NCI-H187 (cell line): ENCODE results near the gene FLRT3.

Source experiments
- DNase-seq, 2 experiments: peaks; one replicate each; lab custom pipeline; 2025; lab: John Stamatoyannopoulos, UW

The FLRT3 gene

GRCh38 chr20:14337400-14338171 is at the start of gene FLRT3:
Gene FLRT3 (minus strand): TSS chr20:14337612. CDS start chr20:14327506, 10,106 bp downstream.
- peak; percentile 15 to 28 for DNase-seq

- no peak for DNase-seq
Measured at GRCh38 chr20:14386726-14387125, 49.3 kb upstream of the FLRT3 start.

GRCh38 chr20:14385176-14385740 is 47.8 kb upstream of the FLRT3 start:
- no peak for DNase-seq

GRCh38 chr20:14384416-14385175 is 47.2 kb upstream of the FLRT3 start:
- no peak for DNase-seq

- DNase-seq = no peak
Measured at GRCh38 chr20:14383335-14383734, 45.9 kb upstream of the FLRT3 start.

GRCh38 chr20:14378326-14378725 is 40.9 kb upstream of the FLRT3 start:
- no peak for DNase-seq

- DNase-seq = no peak
Measured at GRCh38 chr20:14375416-14375985, 38.1 kb upstream of the FLRT3 start.

GRCh38 chr20:14374196-14374595 is 36.8 kb upstream of the FLRT3 start:
- no peak for DNase-seq

GRCh38 chr20:14361509-14362345 is 24.3 kb upstream of the FLRT3 start:
- no peak for DNase-seq

GRCh38 chr20:14360416-14360815 is 23.0 kb upstream of the FLRT3 start:
- no peak for DNase-seq

- DNase-seq = no peak
Measured at GRCh38 chr20:14355791-14356190, 18.4 kb upstream of the FLRT3 start.

- no peak for DNase-seq
Measured at GRCh38 chr20:14344746-14345145, 7.3 kb upstream of the FLRT3 start.

- DNase-seq = no peak
Measured at GRCh38 chr20:14343491-14344065, 6.2 kb upstream of the FLRT3 start.

- no peak for DNase-seq
Measured at GRCh38 chr20:14342918-14343317, 5.5 kb upstream of the FLRT3 start.

- DNase-seq = no peak
Measured at GRCh38 chr20:14341801-14342200, 4.4 kb upstream of the FLRT3 start.

- DNase-seq = no peak
Measured at GRCh38 chr20:14336686-14337085, 726 bp downstream of the FLRT3 start.

- DNase-seq = no peak
Measured at GRCh38 chr20:14335052-14335451, 2.4 kb downstream of the FLRT3 start.

- DNase-seq = no peak
Measured at GRCh38 chr20:14334306-14334930, 3.0 kb downstream of the FLRT3 start.

GRCh38 chr20:14333721-14334120 is 3.7 kb downstream of the FLRT3 start:
- DNase-seq = no peak

GRCh38 chr20:14332866-14333265 is 4.5 kb downstream of the FLRT3 start:
- no peak for DNase-seq

- DNase-seq = no peak
Measured at GRCh38 chr20:14331646-14332045, 5.8 kb downstream of the FLRT3 start.
